Tibial nerve (tissue), 4 donors: Measurements from ENCODE around the gene ETV6. TPM values are rescaled to one million over a fixed set of nuclear protein-coding genes. Genes with fewer than 3 reads are reported as not detected.

ENCODE experiments used
- DNase-seq, 2 donors: peaks; one replicate each; pipeline ENCODE4 v3.0.0-alpha.2; 2019; ENCODE audit warnings: low spot score in 2 of 2
- H3K27ac ChIP-seq, 4 donors: fragments of 200-600 bp; sonication (generic) in 3 of 4; one replicate each; pipeline ENCODE4 v1.5.1; 2017 to 2019; ENCODE audit warnings: mild to moderate bottlenecking in 1 of 4
- H3K27me3 ChIP-seq, 2 donors: fragments of 200-600 bp; sonication (generic) in 1 of 2; one replicate each; pipeline versions ENCODE4 v1.5.1 to v1.6.0; 2017 to 2019
- H3K36me3 ChIP-seq, 3 donors: fragments of 200-600 bp; sonication (generic); one replicate each; pipeline ENCODE4 v1.5.1; 2018 to 2019
- H3K4me1 ChIP-seq, 4 donors: fragments of 200-600 bp; sonication (generic) in 3 of 4; one replicate each; pipeline ENCODE4 v1.5.1; 2017 to 2019
- H3K4me3 ChIP-seq, 4 donors: fragments of 200-600 bp; sonication (generic) in 3 of 4; one replicate each; pipeline ENCODE4 v1.5.1; 2017 to 2019; ENCODE audit warnings: mild to moderate bottlenecking in 1 of 4, moderate library complexity in 1 of 4
- H3K9me3 ChIP-seq, 4 donors: fragments of 200-600 bp; sonication (generic) in 3 of 4; one replicate each; pipeline ENCODE4 v1.5.1; 2017 to 2019
- CTCF ChIP-seq, 5 experiments: fragments of 200-600 bp in 3 of 5; fragments of 450-650 bp in 2 of 5; sonication (generic) in 3 of 5; IDR thresholded peaks; one replicate each; pipeline ENCODE4 v1.5.1; 2016 to 2019; ENCODE audit warnings: antibody characterized with exemption in 5 of 5, mild to moderate bottlenecking in 3 of 5, moderate library complexity in 2 of 5
- EP300 ChIP-seq, 2 donors: sonication (generic); formaldehyde crosslinking; IDR thresholded peaks; one replicate each; pipeline ENCODE4 v1.6.1; 2017; ENCODE audit warnings: antibody characterized with exemption in 2 of 2, mild to moderate bottlenecking in 1 of 2
- POLR2A ChIP-seq, 2 donors: fragments of 450-650 bp; IDR thresholded peaks; one replicate each; pipeline ENCODE4 v1.6.1; 2017; ENCODE audit warnings: antibody characterized with exemption in 2 of 2, mild to moderate bottlenecking in 2 of 2, moderate library complexity in 2 of 2
- WGBS, 2 donors: methylation state at CpG; one replicate each; pipeline ENCODE4 v1.1.5; 2018; 5-methylcytosine and 5-hydroxymethylcytosine counted together
- total RNA-seq, 4 donors: library from RNA; depleted of rRNA; stranded (reverse); fragments of >200 nt; gene quantifications; one replicate each; pipeline ENCODE4 v1.1.0, GENCODE V29; 2016

ETV6 gene
- total RNA-seq, 4 donors from 2014 or later: 6.7 to 14.1 (median 8.3) TPM

- TF ChIP-seq POLR2A (IDR thresholded peaks at IDR 0.05) (no peak), EP300 (IDR thresholded peaks at IDR 0.05) (no peak), CTCF (IDR thresholded peaks at IDR 0.05) (no peak)
- WGBS, 2 donors: 89 to 92% methylated on average over 6 of the region's 6 CpGs
Observed at GRCh38 chr12:11748903-11749302, 99.4 kb downstream of the ETV6 start.

GRCh38 chr12:11749943-11750690, 100.6 kb downstream of the ETV6 start:
- H3K27ac ChIP-seq: peak overlapping the region in 3 of 4 donors; percentile 50 to 53 (median 51)
- H3K4me3 ChIP-seq: no peak overlapping the region
- no peaks in the 10 kb centered on the region for H3K27me3 ChIP-seq
- TF ChIP-seq POLR2A (IDR thresholded peaks at IDR 0.05): no peak
- TF ChIP-seq EP300 (IDR thresholded peaks at IDR 0.05): peak in 1 of 2 donors; percentile 65
- DNase-seq: no peak
- peaks cover 0 to 13% (median 0%) of the 10 kb centered on the region in 3 donors for H3K36me3 ChIP-seq
- WGBS, 2 donors: 86 to 91% methylated on average over 11 of the region's 11 CpGs
- H3K4me1 ChIP-seq: peaks cover 0 to 11% (median 4%) of the 10 kb centered on the region in 4 donors
- no peaks in the 10 kb centered on the region for H3K9me3 ChIP-seq

More at GRCh38 chr12:11748903-11749302, 99.4 kb downstream of the ETV6 start:
- DNase-seq: no peak
- no peak overlapping the region for H3K27ac ChIP-seq
- no peaks in the 10 kb centered on the region for H3K9me3 ChIP-seq
- H3K4me1 ChIP-seq: peaks cover 0 to 16% (median 2%) of the 10 kb centered on the region in 4 donors
- H3K36me3 ChIP-seq: peaks cover 0 to 12% (median 0%) of the 10 kb centered on the region in 3 donors
- no peak overlapping the region for H3K4me3 ChIP-seq
- H3K27me3 ChIP-seq: no peaks in the 10 kb centered on the region

- H3K36me3 ChIP-seq: peaks cover 0 to 13% (median 0%) of the 10 kb centered on the region in 3 donors
- no peak for DNase-seq
- peak overlapping the region in 2 of 4 donors; percentile 30 to 65 for H3K27ac ChIP-seq
- no peaks in the 10 kb centered on the region for H3K27me3 ChIP-seq
- 85 to 86% methylated on average over 21 of the region's 21 CpGs for WGBS, 2 donors
- TF ChIP-seq CTCF (IDR thresholded peaks at IDR 0.05) (no peak), EP300 (IDR thresholded peaks at IDR 0.05) (no peak), POLR2A (IDR thresholded peaks at IDR 0.05) (no peak)
- no peaks in the 10 kb centered on the region for H3K9me3 ChIP-seq
- H3K4me3 ChIP-seq: no peak overlapping the region
- H3K4me1 ChIP-seq: peaks cover 0 to 17% (median 8%) of the 10 kb centered on the region in 4 donors
Observed at GRCh38 chr12:11752403-11753149, 103.1 kb downstream of the ETV6 start.

GRCh38 chr12:11753150-11753499, 103.7 kb downstream of the ETV6 start:
- H3K27me3 ChIP-seq: no peaks in the 10 kb centered on the region
- peaks cover 0 to 13% (median 0%) of the 10 kb centered on the region in 3 donors for H3K36me3 ChIP-seq
- DNase-seq: no peak
- 74 to 79% methylated on average over 2 of the region's 2 CpGs for WGBS, 2 donors
- no peaks in the 10 kb centered on the region for H3K9me3 ChIP-seq
- H3K4me3 ChIP-seq: no peak overlapping the region
- peaks cover 0 to 21% (median 12%) of the 10 kb centered on the region in 4 donors for H3K4me1 ChIP-seq
- TF ChIP-seq POLR2A (IDR thresholded peaks at IDR 0.05): no peak
- no peak for TF ChIP-seq CTCF (IDR thresholded peaks at IDR 0.05)
- no peak for TF ChIP-seq EP300 (IDR thresholded peaks at IDR 0.05)
- peak overlapping the region in 2 of 4 donors; percentile 30 to 38 for H3K27ac ChIP-seq

- DNase-seq: no peak
- 81 to 84% methylated on average over 5 of the region's 5 CpGs for WGBS, 2 donors
- Histone ChIP-seq H3K27ac (peak overlapping the region in 1 of 4 donors; percentile 20), H3K36me3 (peaks cover 0 to 13% (median 0%) of the 10 kb centered on the region in 3 donors), H3K4me1 (peaks cover 0 to 28% (median 15%) of the 10 kb centered on the region in 4 donors), H3K27me3 (no peaks in the 10 kb centered on the region), H3K9me3 (no peaks in the 10 kb centered on the region), H3K4me3 (no peak overlapping the region)
- TF ChIP-seq CTCF (IDR thresholded peaks at IDR 0.05) (no peak), EP300 (IDR thresholded peaks at IDR 0.05) (peak in 1 of 2 donors; percentile 12), POLR2A (IDR thresholded peaks at IDR 0.05) (no peak)
Observed at GRCh38 chr12:11753826-11754225, 104.4 kb downstream of the ETV6 start.
